ENCODE measurements around the gene KRT85. TPM values are rescaled to one million over a fixed set of nuclear protein-coding genes. Genes with fewer than 3 reads are reported as not detected.

KRT85 gene
- total and polyA plus RNA-seq, 10 of the 15 experiments (the other 5 are each of a cell fraction or from before 2014, with no cell fraction given): 0.05 to 0.18 (median 0.11) TPM; not detected in 6

DNA sequence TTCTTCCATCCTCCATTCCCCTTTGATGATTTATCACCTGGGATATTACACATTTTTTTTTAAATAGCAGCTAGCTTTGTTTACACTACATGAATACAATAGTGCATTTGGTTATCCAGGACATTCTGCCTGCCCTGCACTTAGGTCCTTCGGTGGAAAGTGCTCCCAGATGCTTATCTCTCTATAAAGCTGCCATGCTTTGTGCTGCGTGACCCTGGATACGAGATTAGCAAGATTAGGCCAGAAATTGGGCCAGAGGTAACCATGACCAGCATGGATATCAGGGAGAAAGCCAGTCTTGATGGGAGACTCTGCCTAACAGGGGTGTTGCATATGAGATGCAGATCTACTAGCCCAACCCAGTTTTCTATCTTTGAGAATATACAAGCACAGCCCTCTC, 34.0 kb downstream of the KRT85 start (continued):
- no peak for TF ChIP-seq TCF7 (IDR thresholded peaks at IDR 0.05; ENCODE audit: borderline replicate concordance)

DNA sequence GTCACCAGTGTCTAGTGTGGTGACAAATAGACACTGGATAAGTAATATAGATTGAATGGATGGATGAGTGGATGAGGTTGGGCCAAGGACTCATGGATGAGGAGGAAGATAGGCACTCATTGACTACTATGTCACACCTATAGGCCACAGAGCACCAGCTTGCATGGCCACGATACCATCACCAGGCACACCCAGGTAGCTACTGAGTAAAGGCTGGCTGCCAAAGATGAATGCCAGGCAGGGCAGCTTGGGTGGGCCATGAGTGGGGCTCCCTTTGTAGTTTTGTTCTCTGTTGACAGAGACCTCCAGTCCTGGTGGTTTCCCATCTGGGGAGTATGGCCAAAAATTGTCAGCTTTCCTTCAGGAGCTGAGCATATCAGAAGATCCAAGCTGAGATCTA, 34.9 kb downstream of the KRT85 start:
- Histone ChIP-seq H3K4me3 (no peak overlapping the region), H3K36me3 (ENCODE audit: control insufficient read depth in 2 of 2, insufficient read depth in 2 of 2, low read length in 1 of 2) (no peaks in the 10 kb centered on the region), H3K4me1 (ENCODE audit: control insufficient read depth, insufficient read depth, low read length) (peaks cover 5% of the 10 kb centered on the region), H3K27ac (ENCODE audit: control insufficient read depth, insufficient read depth) (no peak overlapping the region), H2AFZ (ENCODE audit: control insufficient read depth, low read depth, low read length) (no peak overlapping the region), H3K9me3 (replicated peaks; ENCODE audit: control insufficient read depth, insufficient read depth, low read length) (no peaks in the 10 kb centered on the region; the same call in 2 of the 3 replicates), H3K4me2 (ENCODE audit: control insufficient read depth, insufficient read depth) (no peak overlapping the region), H4K20me1 (ENCODE audit: control insufficient read depth, insufficient read depth) (no peaks in the 10 kb centered on the region), H3K79me2 (ENCODE audit: control insufficient read depth, insufficient read depth, low read length) (no peaks in the 10 kb centered on the region), H3K27me3 (replicated peaks in 1 of 2; ENCODE audit: control insufficient read depth in 2 of 2, insufficient read depth in 2 of 2, low read length in 1 of 2) (peaks cover 0 to 2% of the 10 kb centered on the region in 2 experiments; a peak in 2 of 4 replicates), H3K9ac (ENCODE audit: control insufficient read depth, insufficient read depth, low read length) (no peak overlapping the region)
- CTCF ChIA-PET: interaction anchor here (1.0 to 1.6 kb wide), 2 partner anchors 39 to 548 kb away, joined by 3 to 4 read pairs; no protein-coding TSS in a partner anchor
- DNase-seq (ENCODE audit: low read depth, low spot score) (no peak), ATAC-seq (no peak), FAIRE-seq (no peak)
- RAD21 ChIA-PET (ENCODE audit: unreplicated experiment): no interaction called here
- POLR2A ChIA-PET: no interaction called here
- in situ Hi-C loops (cut with MboI): no loop called here
- intact Hi-C loops (cut with micrococcal nuclease; ENCODE audit: unreplicated experiment): no loop called here
- WGBS (ENCODE audit: insufficient coverage, insufficient replicate concordance, low lambda C conversion rate, missing lambda C conversion rate): 43% methylated on average over 1 of the region's 1 CpG
- SMC1A ChIA-PET (ENCODE audit: uncharacterized antibody, unreplicated experiment): no interaction called here
- BruUV-seq (replicated peaks): no TSS peak
- TF ChIP-seq RBBP5 (conservative IDR thresholded peaks at IDR 0.05) (no peak), NR2C1 (IDR thresholded peaks at IDR 0.05) (no peak), FOXM1 (IDR thresholded peaks at IDR 0.05; ENCODE audit: low read depth, low read length) (no peak), WRNIP1 (IDR thresholded peaks at IDR 0.05; ENCODE audit: borderline replicate concordance, low read depth, low read length) (no peak), RFX5 (IDR thresholded peaks at IDR 0.05; ENCODE audit: low read depth, low read length) (no peak), RAD51 (IDR thresholded peaks at IDR 0.05) (no peak), IKZF2 (IDR thresholded peaks at IDR 0.05) (no peak), ZZZ3 (IDR thresholded peaks at IDR 0.05; ENCODE audit: control insufficient read depth, insufficient read length, low read depth) (no peak), KAT2A (conservative IDR thresholded peaks at IDR 0.05; ENCODE audit: control insufficient read depth, low read depth, low read length) (no peak), POU2F2 (IDR thresholded peaks at IDR 0.05; ENCODE audit: borderline replicate concordance, low read depth, low read length) (no peak), HDAC6 (IDR thresholded peaks at IDR 0.05; ENCODE audit: unreplicated experiment) (no peak), SMAD1 (IDR thresholded peaks at IDR 0.05; ENCODE audit: low read depth, partially characterized antibody) (no peak), POLR2AphosphoS2 (IDR thresholded peaks at IDR 0.05; ENCODE audit: low read depth, low read length) (no peak)
- TF ChIP-seq, protein P1, sequence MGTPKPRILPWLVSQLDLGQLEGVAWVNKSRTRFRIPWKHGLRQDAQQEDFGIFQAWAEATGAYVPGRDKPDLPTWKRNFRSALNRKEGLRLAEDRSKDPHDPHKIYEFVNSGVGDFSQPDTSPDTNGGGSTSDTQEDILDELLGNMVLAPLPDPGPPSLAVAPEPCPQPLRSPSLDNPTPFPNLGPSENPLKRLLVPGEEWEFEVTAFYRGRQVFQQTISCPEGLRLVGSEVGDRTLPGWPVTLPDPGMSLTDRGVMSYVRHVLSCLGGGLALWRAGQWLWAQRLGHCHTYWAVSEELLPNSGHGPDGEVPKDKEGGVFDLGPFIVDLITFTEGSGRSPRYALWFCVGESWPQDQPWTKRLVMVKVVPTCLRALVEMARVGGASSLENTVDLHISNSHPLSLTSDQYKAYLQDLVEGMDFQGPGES (IDR thresholded peaks at IDR 0.05): no peak
- TF ChIP-seq, protein P2, sequence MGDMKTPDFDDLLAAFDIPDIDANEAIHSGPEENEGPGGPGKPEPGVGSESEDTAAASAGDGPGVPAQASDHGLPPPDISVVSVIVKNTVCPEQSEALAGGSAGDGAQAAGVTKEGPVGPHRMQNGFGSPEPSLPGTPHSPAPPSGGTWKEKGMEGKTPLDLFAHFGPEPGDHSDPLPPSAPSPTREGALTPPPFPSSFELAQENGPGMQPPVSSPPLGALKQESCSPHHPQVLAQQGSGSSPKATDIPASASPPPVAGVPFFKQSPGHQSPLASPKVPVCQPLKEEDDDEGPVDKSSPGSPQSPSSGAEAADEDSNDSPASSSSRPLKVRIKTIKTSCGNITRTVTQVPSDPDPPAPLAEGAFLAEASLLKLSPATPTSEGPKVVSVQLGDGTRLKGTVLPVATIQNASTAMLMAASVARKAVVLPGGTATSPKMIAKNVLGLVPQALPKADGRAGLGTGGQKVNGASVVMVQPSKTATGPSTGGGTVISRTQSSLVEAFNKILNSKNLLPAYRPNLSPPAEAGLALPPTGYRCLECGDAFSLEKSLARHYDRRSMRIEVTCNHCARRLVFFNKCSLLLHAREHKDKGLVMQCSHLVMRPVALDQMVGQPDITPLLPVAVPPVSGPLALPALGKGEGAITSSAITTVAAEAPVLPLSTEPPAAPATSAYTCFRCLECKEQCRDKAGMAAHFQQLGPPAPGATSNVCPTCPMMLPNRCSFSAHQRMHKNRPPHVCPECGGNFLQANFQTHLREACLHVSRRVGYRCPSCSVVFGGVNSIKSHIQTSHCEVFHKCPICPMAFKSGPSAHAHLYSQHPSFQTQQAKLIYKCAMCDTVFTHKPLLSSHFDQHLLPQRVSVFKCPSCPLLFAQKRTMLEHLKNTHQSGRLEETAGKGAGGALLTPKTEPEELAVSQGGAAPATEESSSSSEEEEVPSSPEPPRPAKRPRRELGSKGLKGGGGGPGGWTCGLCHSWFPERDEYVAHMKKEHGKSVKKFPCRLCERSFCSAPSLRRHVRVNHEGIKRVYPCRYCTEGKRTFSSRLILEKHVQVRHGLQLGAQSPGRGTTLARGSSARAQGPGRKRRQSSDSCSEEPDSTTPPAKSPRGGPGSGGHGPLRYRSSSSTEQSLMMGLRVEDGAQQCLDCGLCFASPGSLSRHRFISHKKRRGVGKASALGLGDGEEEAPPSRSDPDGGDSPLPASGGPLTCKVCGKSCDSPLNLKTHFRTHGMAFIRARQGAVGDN (IDR thresholded peaks at IDR 0.05): no peak
